K562 (cell line): ENCODE measurements around the gene WDR91.

ENCODE experiments used
- EP300 ChIP-seq: IDR thresholded peaks from 2 replicates; pipeline ENCODE4 v1.6.1; 2012; ENCODE audit warnings: low read length, improper control_type of control experiment
- SMARCA4 ChIP-seq: fragments of 450-650 bp; IDR thresholded peaks from 2 replicates; pipeline ENCODE4 v1.6.1; 2016

DNA sequence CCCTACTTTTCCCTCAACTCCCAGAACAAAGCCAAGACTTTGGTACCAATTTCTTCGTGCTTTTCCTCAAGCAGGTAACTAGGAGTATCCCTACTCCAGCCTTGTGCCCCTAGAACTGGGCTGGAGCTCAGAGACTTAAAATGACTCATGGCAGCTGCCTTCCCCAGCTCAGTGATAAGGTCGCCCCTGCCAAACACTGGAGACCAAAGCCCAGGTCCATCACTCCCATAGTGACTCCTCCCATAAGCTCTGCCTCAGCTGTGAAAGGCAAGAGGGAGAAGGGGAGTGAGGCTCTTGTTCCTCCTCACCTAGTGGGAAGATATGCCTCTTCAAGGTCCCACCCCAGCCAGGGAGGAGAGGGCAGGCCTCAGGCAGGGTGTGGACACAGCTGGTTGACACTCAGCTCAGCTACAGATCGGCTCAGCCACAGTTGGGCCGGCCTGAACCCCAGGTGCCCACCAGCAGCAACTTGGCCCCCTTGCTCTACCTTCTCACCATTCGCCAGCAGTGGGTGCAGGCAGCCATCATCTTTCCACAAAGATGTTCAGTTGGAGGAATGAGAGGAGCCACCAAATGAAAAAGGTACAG, 27.0 kb downstream of the WDR91 start:
- TF ChIP-seq EP300: no peak
- 0 out of 2 replicates have a peak, but pooled peaks have one; percentile 17 for TF ChIP-seq SMARCA4
